Measurements from ENCODE around the gene ACTN2. TPM values are rescaled to one million over a fixed set of nuclear protein-coding genes. Genes with fewer than 3 reads are reported as not detected.

The ACTN2 gene
- total RNA-seq, 4 donors from 2014 or later = 0.16 to 0.55 TPM; not detected in 2

DNA sequence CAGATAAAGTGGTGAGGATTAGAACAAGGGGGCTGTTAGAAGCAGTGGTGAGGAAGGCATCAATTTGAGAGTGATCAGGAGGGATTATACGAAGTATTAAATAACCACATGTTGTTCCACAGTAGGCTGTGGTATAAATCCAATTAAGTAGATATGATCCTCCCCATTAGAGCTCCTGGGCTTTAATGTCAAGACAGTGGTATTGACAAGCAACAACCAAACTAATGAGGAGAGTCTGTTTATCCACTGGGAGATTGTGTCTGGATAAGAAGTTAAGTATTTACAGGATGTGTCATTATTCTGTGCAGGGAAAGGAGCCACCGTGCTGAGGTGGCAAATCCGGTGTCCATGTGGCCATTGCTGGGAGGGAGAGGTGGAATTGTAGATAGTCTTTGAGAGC is 5.8 kb downstream of the ACTN2 start:
- intact Hi-C loops (cut with DNase I; ENCODE audit: low total_unique reads) (no loop called here), in situ Hi-C loops (cut with MboI; ENCODE audit: low pct_ligation_motif_present in 1 of 4, low pct_unique_long_range_greater_than_20kb in 1 of 4, low sequenced_read_pairs in 3 of 4) (no loop called here)
- WGBS, 2 donors (ENCODE audit: low coverage in 1 of 2) = 60 to 77% methylated on average over 3 of the region's 3 CpGs
- TF ChIP-seq, protein P1, sequence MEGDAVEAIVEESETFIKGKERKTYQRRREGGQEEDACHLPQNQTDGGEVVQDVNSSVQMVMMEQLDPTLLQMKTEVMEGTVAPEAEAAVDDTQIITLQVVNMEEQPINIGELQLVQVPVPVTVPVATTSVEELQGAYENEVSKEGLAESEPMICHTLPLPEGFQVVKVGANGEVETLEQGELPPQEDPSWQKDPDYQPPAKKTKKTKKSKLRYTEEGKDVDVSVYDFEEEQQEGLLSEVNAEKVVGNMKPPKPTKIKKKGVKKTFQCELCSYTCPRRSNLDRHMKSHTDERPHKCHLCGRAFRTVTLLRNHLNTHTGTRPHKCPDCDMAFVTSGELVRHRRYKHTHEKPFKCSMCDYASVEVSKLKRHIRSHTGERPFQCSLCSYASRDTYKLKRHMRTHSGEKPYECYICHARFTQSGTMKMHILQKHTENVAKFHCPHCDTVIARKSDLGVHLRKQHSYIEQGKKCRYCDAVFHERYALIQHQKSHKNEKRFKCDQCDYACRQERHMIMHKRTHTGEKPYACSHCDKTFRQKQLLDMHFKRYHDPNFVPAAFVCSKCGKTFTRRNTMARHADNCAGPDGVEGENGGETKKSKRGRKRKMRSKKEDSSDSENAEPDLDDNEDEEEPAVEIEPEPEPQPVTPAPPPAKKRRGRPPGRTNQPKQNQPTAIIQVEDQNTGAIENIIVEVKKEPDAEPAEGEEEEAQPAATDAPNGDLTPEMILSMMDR (IDR thresholded peaks at IDR 0.05) = no peak
- Histone ChIP-seq H3K4me3 (no peak overlapping the region), H3K27me3 (peaks cover 30% of the 10 kb centered on the region), H3K9me3 (no peaks in the 10 kb centered on the region), H3K27ac (no peak overlapping the region), H3K4me1 (peaks cover 0 to 4% (median under 1%) of the 10 kb centered on the region in 4 donors), H3K36me3 (no peaks in the 10 kb centered on the region)
- DNase-seq = no peak

- H3K9me3 ChIP-seq = no peaks in the 10 kb centered on the region
- WGBS, 2 donors (ENCODE audit: low coverage in 1 of 2) = 85 to 90% methylated on average over 7 to 10 of the region's 10 CpGs
- TF ChIP-seq EP300 (IDR thresholded peaks at IDR 0.05; ENCODE audit: low read depth) (no peak), POLR2AphosphoS5 (IDR thresholded peaks at IDR 0.05) (no peak), POLR2A (IDR thresholded peaks at IDR 0.05) (no peak)
- TF ChIP-seq, protein P1 (IDR thresholded peaks at IDR 0.05) = no peak
- intact Hi-C loops (cut with DNase I; ENCODE audit: low total_unique reads) (no loop called here), in situ Hi-C loops (cut with MboI; ENCODE audit: low pct_ligation_motif_present in 1 of 4, low pct_unique_long_range_greater_than_20kb in 1 of 4, low sequenced_read_pairs in 3 of 4) (no loop called here)
- no peaks in the 10 kb centered on the region for H3K36me3 ChIP-seq
- H3K4me3 ChIP-seq = no peak overlapping the region
- peaks cover 24% of the 10 kb centered on the region for H3K27me3 ChIP-seq
- no peak for DNase-seq
- no peak overlapping the region for H3K27ac ChIP-seq
- H3K4me1 ChIP-seq = no peaks in the 10 kb centered on the region
Observed at GRCh38 chr1:236692742-236693141, 6.4 kb downstream of the ACTN2 start.

GRCh38 chr1:236699366-236699765 is 13.1 kb downstream of the ACTN2 start:
- no peak overlapping the region for H3K27ac ChIP-seq
- intact Hi-C loops (cut with DNase I; ENCODE audit: low total_unique reads) (no loop called here), in situ Hi-C loops (cut with MboI; ENCODE audit: low pct_ligation_motif_present in 1 of 4, low pct_unique_long_range_greater_than_20kb in 1 of 4, low sequenced_read_pairs in 3 of 4) (no loop called here)
- H3K36me3 ChIP-seq = no peaks in the 10 kb centered on the region
- H3K27me3 ChIP-seq = peaks cover 8% of the 10 kb centered on the region
- H3K4me1 ChIP-seq = no peaks in the 10 kb centered on the region
- no peaks in the 10 kb centered on the region for H3K9me3 ChIP-seq
- H3K4me3 ChIP-seq = no peak overlapping the region
- no peak for DNase-seq
- TF ChIP-seq EP300 (IDR thresholded peaks at IDR 0.05; ENCODE audit: low read depth) = no peak
- TF ChIP-seq, protein P1 (IDR thresholded peaks at IDR 0.05) = no peak
- TF ChIP-seq POLR2AphosphoS5 (IDR thresholded peaks at IDR 0.05) = no peak
- no peak for TF ChIP-seq POLR2A (IDR thresholded peaks at IDR 0.05)
- WGBS, 2 donors (ENCODE audit: low coverage in 1 of 2) = 91 to 100% methylated on average over 1 to 6 of the region's 6 CpGs

GRCh38 chr1:236700903-236701302 is 14.6 kb downstream of the ACTN2 start:
- no peak for DNase-seq
- 67% methylated on average over 2 of the region's 2 CpGs; no CpG with 5 or more reads in 1 of the 2 donors for WGBS, 2 donors (ENCODE audit: low coverage in 1 of 2)
- Histone ChIP-seq H3K4me1 (no peaks in the 10 kb centered on the region), H3K36me3 (no peaks in the 10 kb centered on the region), H3K27ac (no peak overlapping the region), H3K9me3 (no peaks in the 10 kb centered on the region), H3K4me3 (no peak overlapping the region), H3K27me3 (peaks cover 13% of the 10 kb centered on the region)
- TF ChIP-seq EP300 (IDR thresholded peaks at IDR 0.05; ENCODE audit: low read depth) (no peak), POLR2AphosphoS5 (IDR thresholded peaks at IDR 0.05) (no peak), POLR2A (IDR thresholded peaks at IDR 0.05) (no peak)
- TF ChIP-seq, protein P1 (IDR thresholded peaks at IDR 0.05) = no peak
- in situ Hi-C loops (cut with MboI; ENCODE audit: low pct_ligation_motif_present in 1 of 4, low pct_unique_long_range_greater_than_20kb in 1 of 4, low sequenced_read_pairs in 3 of 4) = no loop called here
- intact Hi-C loops (cut with DNase I; ENCODE audit: low total_unique reads) = no loop called here
